Hematopoietic multipotent progenitor cell treated with erythropoietin and hydrocortisone succinate and interleukin-3 and kit ligand, for 6 days (in vitro differentiated cells): ENCODE results near the gene HMOX2.

Source experiments
- DNase-seq: peaks from one replicate; pipeline ENCODE4 v3.0.0-alpha.2; 2015

HMOX2 gene

GRCh38 chr16:4465977-4466779, 10.0 kb upstream of the HMOX2 start:
- DNase-seq: no peak

DNA sequence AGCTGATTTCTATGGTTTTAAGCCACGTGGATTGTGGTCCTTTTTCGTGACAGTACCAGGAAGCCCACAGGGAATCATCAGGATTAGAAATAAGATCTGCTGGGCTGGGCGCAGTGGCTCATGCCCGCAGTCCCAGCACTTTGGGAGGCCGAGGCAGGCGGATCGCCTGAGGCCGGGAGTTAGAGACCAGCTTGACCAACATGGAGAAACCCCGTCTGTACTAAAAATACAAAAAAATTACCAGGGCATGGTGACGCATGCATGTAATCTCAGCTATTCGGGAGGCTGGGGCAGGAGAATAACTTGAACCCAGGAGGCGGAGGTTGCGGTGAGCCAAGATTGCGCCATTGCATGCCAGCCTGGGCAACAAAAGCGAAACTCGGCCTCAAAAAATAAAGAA, 8.3 kb upstream of the HMOX2 start:
- no peak for DNase-seq

GRCh38 chr16:4468972-4469371, 7.2 kb upstream of the HMOX2 start:
- no peak for DNase-seq

GRCh38 chr16:4471869-4472268, 4.3 kb upstream of the HMOX2 start:
- DNase-seq: no peak

DNA sequence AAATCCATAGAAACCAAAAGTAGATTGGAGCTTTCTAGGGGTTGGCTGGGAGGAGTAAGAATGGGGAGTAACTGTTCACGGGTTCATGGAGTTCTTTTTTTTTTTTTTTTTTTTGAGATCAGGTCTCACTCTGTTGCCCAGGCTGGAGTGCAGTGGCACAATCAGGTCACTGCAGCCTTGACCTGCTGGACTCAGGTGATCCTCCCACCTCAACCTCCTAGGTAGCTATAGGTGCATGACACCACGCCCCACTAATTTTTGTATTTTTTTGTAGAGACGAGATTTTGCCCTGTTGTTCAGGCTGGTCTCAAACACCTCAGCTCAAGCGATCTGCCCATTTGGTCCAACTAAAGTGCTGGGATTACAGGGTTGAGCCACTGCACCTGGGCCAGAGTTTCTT, 3.3 kb upstream of the HMOX2 start:
- no peak for DNase-seq

GRCh38 chr16:4474192-4474961, 1.8 kb upstream of the HMOX2 start, which contains the start of gene NMRAL1:
Gene NMRAL1, minus strand, starts transcription at chr16:4474625. Its CDS starts 493 bp downstream, at chr16:4474132.
- DNase-seq: peak; percentile 96

- peak; percentile 61 for DNase-seq
Measured at GRCh38 chr16:4477966-4478365, 1.8 kb downstream of the HMOX2 start.

DNA sequence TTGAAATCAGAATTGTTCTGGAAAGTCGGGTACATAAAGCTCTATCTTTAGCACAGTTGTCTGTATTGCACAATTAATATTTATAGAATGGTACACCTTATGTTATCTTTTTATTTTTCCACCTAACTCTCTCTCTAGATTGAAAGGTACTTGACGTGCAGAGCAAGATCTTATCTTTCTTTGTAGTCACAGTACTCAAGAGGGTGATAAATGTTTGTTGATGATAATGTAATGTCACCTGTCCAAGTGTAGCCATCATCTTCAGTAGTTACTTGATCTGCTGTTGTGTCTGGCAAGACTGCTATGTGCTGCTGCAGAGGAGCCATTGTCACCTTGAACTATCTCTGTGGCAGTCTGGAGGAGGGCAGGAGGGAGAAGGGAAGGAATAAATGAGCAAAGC, 5.3 kb downstream of the HMOX2 start:
- DNase-seq: no peak

DNA sequence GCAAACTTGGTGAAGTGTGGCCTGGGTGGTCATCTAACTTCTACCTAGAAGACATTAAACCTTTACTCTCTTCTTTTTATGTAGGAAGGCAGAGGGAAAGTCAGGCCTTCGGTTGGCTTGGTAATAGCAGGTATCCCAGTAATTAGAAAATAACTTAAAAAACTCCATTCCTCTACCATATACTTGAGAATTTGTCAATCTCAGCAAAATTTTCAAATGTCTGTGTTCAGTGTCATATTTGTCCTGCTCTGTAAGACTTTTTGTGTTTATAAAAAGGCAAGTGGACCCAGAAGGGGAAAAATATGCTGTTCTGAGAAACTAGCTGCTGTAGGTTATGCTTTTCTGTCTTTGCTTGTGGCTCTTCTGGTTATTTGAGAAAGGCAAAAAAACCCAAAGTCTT, 5.8 kb downstream of the HMOX2 start:
- no peak for DNase-seq

GRCh38 chr16:4486126-4486893, 10.1 kb downstream of the HMOX2 start:
- no peak for DNase-seq

DNA sequence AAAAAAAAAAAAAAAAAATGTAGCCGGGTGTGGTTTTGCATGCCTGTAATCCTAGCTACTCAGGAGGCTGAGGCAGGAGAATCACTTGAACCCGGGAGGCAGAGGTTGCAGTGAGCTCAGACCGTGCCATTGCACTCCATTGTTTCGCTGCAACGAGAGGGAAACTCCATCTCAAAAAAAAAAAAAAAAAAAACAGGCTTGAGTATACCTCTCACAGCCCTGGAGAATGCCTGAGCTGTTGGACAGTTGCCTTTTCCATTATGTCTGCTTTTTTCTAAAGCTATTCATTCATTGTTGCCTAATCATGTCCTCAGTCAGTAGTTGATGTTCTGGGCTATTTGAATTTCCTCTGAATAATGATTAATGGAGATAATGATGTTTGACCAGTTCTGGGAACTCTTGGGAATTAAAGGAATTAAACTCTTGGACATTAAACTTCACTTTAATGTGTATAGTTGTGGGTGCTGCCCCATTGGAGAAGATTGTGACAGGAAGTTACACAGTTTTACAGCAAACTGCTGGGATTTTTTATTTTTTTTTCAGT, 11.8 kb downstream of the HMOX2 start:
- no peak for DNase-seq

DNA sequence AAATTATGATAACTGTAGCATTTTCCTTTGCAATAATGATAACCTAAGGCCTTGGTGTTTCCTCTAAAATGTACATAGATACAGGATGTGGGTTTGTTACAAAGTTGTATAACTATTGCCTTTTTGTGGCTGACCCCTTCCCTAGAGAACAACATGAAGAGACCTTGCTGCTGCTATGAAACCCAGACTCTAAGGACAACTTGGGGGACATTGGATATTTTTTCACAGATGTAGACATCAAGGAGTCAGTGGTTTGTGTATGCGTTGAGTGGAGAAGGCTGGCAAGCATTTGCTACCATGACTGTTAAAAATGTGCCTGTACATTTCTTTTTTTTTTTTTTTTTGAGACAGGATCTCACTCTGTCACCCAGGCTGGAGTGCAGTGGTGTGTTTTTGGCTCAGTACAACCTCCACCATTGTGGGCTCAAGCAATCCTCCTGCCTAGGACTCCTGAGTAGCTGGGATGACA, 12.3 kb downstream of the HMOX2 start:
- DNase-seq: peak; percentile 36

DNA sequence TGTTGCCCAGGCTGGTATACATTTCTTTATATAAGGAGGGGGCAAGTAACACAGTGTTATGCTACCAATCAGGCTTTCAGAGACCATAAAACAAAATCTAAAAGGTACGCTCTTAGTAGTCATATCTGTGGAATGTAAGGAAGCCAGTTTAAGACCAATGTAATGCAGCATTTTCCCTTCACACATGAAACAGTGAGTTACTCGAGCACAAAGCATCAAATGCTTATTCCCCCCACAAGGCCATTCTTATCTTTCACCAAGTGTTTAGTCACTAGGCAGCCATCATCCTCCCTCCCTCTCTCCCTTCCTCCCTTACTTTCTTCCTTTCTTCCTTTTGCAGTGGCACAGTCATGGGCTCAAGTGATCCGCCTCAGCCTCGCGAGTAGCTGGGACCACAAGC, 12.8 kb downstream of the HMOX2 start:
- no peak for DNase-seq

- DNase-seq: no peak
Measured at GRCh38 chr16:4491898-4492297, 15.7 kb downstream of the HMOX2 start.

GRCh38 chr16:4494746-4495490, 18.7 kb downstream of the HMOX2 start:
- no peak for DNase-seq

DNA sequence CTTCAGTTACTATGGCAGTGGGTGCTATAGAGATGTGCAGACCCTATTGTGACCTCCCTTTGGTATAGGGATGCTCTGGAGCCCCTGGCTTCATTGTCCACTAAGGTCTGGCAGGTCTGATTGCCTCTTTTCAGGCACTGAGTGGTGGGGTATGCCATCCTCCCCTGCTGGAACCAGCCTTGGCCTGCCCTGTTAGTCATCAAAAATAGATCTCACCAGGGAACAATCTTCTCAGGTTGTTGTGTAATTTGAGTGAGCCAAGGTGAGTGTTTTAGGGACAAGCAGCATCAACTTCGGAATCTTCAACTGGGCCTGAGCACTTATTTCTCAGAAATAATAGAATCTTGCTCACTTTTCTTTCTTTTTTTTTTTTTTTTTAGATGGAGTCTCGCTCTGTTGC, 19.6 kb downstream of the HMOX2 start:
- DNase-seq: no peak

- no peak for DNase-seq
Measured at GRCh38 chr16:4496305-4496704, 20.1 kb downstream of the HMOX2 start.

DNA sequence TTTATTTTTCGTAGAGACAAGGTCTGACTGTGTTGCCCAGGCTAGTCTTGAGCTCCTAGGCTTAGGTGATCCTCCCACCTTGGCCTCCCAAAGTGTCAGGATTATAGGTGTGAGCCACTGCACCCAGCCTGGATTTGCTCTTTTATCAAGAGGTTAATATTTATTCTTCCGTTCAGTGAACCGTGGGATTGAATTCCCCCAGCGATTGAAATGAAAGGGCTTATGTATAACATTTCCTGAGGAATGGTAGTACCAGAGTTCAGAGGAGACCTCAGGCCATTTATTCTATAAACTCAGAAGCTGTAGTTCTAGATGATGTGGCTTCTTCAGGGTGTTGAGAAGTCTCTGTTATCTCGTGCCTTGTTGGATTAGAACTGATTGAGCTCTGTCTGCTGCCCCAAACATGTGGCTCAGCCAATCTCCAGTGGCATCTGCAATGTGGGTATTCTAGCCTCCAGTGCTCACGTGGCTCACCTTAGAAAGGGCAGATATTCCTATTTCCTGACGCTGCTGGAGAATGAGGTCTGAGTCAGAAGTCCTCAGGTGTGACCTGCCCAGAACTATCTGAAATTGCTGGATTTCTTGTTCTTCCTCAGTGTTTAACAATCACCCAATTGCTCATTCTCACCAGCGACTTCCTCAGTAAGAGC, 22.5 kb downstream of the HMOX2 start:
- DNase-seq: no peak

- DNase-seq: no peak
Measured at GRCh38 chr16:4499196-4499555, 23.0 kb downstream of the HMOX2 start.

DNA sequence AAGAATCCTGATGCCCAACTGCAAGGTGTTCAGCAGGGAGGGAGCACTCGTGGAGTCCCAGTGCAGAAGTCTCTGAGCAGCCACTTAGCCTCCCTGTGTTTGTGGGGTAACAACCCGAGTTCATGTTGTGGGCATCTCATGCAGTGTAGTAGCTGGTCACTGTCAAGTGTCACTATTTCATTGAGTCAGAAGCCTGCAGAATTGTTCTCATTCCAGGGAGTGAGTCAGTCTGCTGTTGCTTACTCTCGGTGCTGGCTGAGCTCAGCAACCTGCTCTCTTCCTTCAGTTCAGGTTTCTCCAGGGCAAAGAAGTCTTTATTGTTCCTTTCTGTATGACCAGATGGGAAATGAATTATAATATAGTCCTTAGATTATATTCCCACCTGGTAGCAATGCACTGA, 24.1 kb downstream of the HMOX2 start:
- no peak for DNase-seq

DNA sequence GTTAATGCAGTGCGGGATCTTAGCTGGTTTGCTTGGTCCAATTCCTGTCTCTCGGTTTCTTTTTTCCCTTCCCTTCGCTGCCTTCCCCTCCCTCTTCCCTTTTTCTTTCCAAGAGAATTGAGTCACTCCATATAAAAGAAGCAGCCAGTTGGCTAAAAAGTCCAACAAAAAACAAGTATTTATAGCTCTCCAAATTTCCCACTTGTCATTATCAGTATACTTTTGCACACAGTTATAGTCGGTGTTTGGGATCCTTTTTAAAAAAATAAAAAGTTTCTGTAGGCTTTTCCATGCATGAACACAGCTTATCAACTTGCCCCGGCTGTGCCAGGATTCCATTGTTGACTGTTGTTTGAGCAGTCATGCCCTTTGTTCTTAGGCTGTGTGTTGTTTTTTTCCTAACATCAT, 24.9 kb downstream of the HMOX2 start:
- DNase-seq: no peak
